Measurements from ENCODE around the gene AMDHD2. TPM values are rescaled to one million over a fixed set of nuclear protein-coding genes. Genes with fewer than 3 reads are reported as not detected.

The AMDHD2 gene
- total and polyA plus RNA-seq, 2 experiments from 2014 or later, result 20.2 to 68.1 TPM

DNA sequence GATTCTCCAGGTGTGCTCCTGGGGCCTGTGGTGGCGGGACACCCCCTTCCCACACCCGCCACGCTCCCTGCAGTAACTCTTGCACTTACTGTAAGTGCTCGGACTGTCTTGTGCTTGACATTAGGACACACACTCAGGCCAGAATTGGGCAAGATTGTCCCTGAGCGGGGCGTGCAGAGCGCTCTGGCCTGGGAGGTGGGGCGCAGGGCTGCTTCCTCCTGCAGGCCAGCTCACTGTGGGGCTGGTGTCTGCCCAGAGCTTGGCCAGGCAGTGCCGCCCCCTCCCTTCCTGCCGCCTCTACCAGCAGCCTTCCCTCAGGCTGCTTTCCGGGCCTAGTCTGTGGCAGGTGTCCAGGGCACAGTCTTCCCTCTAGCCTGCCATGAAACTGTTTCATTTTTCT is 12.5 kb upstream of the AMDHD2 start:
- no peak overlapping the region for H3K4me3 Mint-ChIP-seq
- H3K4me2 ChIP-seq, result no peak overlapping the region
- ATAC-seq (no peak), DNase-seq (ENCODE audit: low spot score) (no peak)
- H3K27ac Mint-ChIP-seq, result no peak overlapping the region
- H3K36me3 Mint-ChIP-seq (ENCODE audit: low read depth), result no peaks in the 10 kb centered on the region
- H3K79me2 ChIP-seq (replicated peaks; ENCODE audit: insufficient read depth), result no peaks in the 10 kb centered on the region
- H3K27ac ChIP-seq (ENCODE audit: low read depth), result no peak overlapping the region
- peaks cover 20% of the 10 kb centered on the region for H3K4me1 Mint-ChIP-seq
- H3F3A ChIP-seq (replicated peaks; ENCODE audit: low read depth), result peaks cover 7% of the 10 kb centered on the region; the same call in 1 of the 2 replicates
- no peaks in the 10 kb centered on the region for H3K27me3 ChIP-seq (ENCODE audit: insufficient read depth)
- no peaks in the 10 kb centered on the region for H3K36me3 ChIP-seq (ENCODE audit: insufficient read depth)
- no peak overlapping the region for H2AFZ ChIP-seq
- H4K20me1 ChIP-seq (replicated peaks; ENCODE audit: insufficient read depth), result no peaks in the 10 kb centered on the region
- H3K27me3 Mint-ChIP-seq (ENCODE audit: insufficient read depth, low read depth, poor library complexity), result peaks cover 24% of the 10 kb centered on the region
- no peaks in the 10 kb centered on the region; the same call in 2 of the 3 replicates for H3K9me3 Mint-ChIP-seq
- TF ChIP-seq JUNB (IDR thresholded peaks at IDR 0.05; ENCODE audit: unreplicated experiment) (no peak), EZH2phosphoT487 (IDR thresholded peaks at IDR 0.05; ENCODE audit: unreplicated experiment) (no peak), STAT1 (IDR thresholded peaks at IDR 0.05; ENCODE audit: unreplicated experiment) (no peak), ZNF331 (CRISPR knock-in tag; IDR thresholded peaks at IDR 0.05; ENCODE audit: low read depth) (no peak), ZNF114 (CRISPR knock-in tag; IDR thresholded peaks at IDR 0.05) (no peak), POLR2AphosphoS5 (IDR thresholded peaks at IDR 0.05; ENCODE audit: low read depth) (no peak), EZH2 (IDR thresholded peaks at IDR 0.05; ENCODE audit: low read depth, unreplicated experiment) (no peak), NANOG (IDR thresholded peaks at IDR 0.05; ENCODE audit: borderline replicate concordance) (no peak), CREB1 (CRISPR knock-in tag; IDR thresholded peaks at IDR 0.05; ENCODE audit: low read depth) (no peak)
- TF ChIP-seq, protein P1, sequence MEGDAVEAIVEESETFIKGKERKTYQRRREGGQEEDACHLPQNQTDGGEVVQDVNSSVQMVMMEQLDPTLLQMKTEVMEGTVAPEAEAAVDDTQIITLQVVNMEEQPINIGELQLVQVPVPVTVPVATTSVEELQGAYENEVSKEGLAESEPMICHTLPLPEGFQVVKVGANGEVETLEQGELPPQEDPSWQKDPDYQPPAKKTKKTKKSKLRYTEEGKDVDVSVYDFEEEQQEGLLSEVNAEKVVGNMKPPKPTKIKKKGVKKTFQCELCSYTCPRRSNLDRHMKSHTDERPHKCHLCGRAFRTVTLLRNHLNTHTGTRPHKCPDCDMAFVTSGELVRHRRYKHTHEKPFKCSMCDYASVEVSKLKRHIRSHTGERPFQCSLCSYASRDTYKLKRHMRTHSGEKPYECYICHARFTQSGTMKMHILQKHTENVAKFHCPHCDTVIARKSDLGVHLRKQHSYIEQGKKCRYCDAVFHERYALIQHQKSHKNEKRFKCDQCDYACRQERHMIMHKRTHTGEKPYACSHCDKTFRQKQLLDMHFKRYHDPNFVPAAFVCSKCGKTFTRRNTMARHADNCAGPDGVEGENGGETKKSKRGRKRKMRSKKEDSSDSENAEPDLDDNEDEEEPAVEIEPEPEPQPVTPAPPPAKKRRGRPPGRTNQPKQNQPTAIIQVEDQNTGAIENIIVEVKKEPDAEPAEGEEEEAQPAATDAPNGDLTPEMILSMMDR (conservative IDR thresholded peaks at IDR 0.05; ENCODE audit: low read depth in 2 of 2), result no peak
- TF ChIP-seq, protein P2, sequence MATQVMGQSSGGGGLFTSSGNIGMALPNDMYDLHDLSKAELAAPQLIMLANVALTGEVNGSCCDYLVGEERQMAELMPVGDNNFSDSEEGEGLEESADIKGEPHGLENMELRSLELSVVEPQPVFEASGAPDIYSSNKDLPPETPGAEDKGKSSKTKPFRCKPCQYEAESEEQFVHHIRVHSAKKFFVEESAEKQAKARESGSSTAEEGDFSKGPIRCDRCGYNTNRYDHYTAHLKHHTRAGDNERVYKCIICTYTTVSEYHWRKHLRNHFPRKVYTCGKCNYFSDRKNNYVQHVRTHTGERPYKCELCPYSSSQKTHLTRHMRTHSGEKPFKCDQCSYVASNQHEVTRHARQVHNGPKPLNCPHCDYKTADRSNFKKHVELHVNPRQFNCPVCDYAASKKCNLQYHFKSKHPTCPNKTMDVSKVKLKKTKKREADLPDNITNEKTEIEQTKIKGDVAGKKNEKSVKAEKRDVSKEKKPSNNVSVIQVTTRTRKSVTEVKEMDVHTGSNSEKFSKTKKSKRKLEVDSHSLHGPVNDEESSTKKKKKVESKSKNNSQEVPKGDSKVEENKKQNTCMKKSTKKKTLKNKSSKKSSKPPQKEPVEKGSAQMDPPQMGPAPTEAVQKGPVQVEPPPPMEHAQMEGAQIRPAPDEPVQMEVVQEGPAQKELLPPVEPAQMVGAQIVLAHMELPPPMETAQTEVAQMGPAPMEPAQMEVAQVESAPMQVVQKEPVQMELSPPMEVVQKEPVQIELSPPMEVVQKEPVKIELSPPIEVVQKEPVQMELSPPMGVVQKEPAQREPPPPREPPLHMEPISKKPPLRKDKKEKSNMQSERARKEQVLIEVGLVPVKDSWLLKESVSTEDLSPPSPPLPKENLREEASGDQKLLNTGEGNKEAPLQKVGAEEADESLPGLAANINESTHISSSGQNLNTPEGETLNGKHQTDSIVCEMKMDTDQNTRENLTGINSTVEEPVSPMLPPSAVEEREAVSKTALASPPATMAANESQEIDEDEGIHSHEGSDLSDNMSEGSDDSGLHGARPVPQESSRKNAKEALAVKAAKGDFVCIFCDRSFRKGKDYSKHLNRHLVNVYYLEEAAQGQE (IDR thresholded peaks at IDR 0.05; ENCODE audit: unreplicated experiment), result no peak
- TF ChIP-seq, protein P3, sequence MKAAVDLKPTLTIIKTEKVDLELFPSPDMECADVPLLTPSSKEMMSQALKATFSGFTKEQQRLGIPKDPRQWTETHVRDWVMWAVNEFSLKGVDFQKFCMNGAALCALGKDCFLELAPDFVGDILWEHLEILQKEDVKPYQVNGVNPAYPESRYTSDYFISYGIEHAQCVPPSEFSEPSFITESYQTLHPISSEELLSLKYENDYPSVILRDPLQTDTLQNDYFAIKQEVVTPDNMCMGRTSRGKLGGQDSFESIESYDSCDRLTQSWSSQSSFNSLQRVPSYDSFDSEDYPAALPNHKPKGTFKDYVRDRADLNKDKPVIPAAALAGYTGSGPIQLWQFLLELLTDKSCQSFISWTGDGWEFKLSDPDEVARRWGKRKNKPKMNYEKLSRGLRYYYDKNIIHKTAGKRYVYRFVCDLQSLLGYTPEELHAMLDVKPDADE (IDR thresholded peaks at IDR 0.05), result no peak
- TF ChIP-seq, protein P4, sequence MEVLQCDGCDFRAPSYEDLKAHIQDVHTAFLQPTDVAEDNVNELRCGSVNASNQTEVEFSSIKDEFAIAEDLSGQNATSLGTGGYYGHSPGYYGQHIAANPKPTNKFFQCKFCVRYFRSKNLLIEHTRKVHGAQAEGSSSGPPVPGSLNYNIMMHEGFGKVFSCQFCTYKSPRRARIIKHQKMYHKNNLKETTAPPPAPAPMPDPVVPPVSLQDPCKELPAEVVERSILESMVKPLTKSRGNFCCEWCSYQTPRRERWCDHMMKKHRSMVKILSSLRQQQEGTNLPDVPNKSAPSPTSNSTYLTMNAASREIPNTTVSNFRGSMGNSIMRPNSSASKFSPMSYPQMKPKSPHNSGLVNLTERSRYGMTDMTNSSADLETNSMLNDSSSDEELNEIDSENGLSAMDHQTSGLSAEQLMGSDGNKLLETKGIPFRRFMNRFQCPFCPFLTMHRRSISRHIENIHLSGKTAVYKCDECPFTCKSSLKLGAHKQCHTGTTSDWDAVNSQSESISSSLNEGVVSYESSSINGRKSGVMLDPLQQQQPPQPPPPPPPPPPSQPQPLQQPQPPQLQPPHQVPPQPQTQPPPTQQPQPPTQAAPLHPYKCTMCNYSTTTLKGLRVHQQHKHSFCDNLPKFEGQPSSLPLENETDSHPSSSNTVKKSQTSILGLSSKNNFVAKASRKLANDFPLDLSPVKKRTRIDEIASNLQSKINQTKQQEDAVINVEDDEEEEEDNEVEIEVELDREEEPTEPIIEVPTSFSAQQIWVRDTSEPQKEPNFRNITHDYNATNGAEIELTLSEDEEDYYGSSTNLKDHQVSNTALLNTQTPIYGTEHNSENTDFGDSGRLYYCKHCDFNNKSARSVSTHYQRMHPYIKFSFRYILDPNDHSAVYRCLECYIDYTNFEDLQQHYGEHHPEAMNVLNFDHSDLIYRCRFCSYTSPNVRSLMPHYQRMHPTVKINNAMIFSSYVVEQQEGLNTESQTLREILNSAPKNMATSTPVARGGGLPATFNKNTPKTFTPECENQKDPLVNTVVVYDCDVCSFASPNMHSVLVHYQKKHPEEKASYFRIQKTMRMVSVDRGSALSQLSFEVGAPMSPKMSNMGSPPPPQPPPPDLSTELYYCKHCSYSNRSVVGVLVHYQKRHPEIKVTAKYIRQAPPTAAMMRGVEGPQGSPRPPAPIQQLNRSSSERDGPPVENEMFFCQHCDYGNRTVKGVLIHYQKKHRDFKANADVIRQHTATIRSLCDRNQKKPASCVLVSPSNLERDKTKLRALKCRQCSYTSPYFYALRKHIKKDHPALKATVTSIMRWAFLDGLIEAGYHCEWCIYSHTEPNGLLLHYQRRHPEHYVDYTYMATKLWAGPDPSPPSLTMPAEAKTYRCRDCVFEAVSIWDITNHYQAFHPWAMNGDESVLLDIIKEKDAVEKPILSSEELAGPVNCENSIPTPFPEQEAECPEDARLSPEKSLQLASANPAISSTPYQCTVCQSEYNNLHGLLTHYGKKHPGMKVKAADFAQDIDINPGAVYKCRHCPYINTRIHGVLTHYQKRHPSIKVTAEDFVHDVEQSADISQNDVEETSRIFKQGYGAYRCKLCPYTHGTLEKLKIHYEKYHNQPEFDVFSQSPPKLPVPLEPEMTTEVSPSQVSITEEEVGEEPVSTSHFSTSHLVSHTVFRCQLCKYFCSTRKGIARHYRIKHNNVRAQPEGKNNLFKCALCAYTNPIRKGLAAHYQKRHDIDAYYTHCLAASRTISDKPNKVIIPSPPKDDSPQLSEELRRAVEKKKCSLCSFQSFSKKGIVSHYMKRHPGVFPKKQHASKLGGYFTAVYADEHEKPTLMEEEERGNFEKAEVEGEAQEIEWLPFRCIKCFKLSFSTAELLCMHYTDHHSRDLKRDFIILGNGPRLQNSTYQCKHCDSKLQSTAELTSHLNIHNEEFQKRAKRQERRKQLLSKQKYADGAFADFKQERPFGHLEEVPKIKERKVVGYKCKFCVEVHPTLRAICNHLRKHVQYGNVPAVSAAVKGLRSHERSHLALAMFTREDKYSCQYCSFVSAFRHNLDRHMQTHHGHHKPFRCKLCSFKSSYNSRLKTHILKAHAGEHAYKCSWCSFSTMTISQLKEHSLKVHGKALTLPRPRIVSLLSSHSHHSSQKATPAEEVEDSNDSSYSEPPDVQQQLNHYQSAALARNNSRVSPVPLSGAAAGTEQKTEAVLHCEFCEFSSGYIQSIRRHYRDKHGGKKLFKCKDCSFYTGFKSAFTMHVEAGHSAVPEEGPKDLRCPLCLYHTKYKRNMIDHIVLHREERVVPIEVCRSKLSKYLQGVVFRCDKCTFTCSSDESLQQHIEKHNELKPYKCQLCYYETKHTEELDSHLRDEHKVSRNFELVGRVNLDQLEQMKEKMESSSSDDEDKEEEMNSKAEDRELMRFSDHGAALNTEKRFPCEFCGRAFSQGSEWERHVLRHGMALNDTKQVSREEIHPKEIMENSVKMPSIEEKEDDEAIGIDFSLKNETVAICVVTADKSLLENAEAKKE (CRISPR knock-in tag; IDR thresholded peaks at IDR 0.05), result no peak
- H3K4me1 ChIP-seq (ENCODE audit: insufficient read depth), result peaks cover 12% of the 10 kb centered on the region; the same call in 1 of the 2 replicates
- no peak overlapping the region for H3K4me3 ChIP-seq
- H3K9me2 ChIP-seq (ENCODE audit: insufficient read depth), result no peaks in the 10 kb centered on the region

All from GM23338 (cell line).